ENCODE results near the gene TNFRSF1B.
A peak's percentile ranks its signal among the peaks of the same experiment; 100 is the strongest.

Gene TNFRSF1B

GRCh38 chr1:12158357-12159092, 8.3 kb upstream of the TNFRSF1B start:
- DNase-seq: peak in 1 of 2 experiments; percentile 42

DNA sequence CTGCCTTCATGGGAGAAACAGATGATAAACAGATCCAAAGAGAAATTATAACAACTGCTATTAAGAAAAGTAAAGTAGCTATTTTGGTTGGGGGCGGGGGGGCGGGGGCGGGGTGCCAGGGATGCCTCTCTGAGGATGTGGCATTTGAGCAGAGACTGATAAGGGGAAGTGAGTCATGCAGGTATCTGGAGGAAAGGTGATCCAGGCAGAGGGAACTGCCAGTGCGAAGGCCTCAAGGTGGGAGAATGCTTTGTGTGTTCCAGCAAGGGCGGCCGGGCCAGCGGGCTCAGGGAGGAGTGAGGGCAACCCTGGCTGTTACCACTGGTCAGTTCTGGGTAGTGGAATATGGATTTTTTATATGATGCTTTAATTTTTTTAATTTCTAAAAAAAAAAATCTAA, 7.0 kb upstream of the TNFRSF1B start:
- no peak for DNase-seq

DNA sequence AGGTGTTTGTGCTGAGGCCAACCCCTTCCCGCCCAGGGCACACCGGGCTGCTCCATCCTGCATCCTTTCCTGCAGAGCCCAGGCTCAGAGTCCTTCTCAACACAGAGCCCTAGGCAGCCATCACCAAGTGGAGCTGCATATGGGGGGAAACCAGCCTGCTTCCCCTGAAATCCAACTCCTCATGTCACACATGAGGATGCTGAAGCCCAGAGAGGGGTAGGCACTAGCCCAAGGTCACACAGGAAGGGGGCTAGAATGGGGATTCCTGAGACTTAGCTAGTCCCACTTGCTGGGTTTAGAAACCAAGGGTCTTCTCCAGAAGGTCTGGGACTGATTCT, 5.5 kb upstream of the TNFRSF1B start:
- DNase-seq: no peak

DNA sequence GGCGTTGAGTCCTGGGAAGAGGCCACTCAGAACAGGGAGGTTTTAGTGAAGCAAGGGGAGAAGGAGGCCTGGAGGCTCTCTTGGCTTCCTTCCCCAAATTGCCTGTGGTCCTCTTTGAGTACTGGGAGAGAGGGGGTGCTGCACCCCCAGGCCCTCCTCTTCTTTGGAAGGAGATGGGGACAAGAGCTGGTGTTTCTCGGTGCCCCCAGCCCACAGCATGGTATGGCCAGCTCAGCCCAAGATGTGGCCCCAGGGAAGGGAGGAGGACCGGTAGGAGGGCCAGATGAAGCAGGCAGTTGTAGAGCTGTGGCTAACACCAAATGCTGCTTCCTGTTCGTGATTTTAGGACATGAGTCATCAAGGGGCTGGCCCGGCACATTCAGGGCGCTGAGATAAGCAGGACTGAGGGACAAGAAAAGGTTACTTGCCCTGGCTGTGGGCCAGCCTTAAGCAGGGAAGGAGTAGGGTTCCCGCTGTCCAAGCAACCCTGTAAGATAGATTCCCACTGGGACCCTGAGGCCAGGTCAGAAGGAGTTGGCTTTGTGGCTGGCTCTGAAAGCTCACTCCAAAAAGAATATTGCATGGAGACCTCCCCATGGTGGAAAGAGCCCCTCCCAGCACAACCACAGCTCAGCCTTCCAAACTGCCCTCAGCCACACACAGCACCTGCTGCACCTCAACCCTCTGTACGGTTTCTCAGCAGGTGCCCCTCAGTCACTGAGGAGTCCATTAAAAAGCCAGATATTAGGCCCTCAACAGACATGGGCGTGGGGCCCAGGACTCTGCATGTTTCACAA, 4.9 kb upstream of the TNFRSF1B start:
- peak; percentile 78 to 87 for DNase-seq

DNA sequence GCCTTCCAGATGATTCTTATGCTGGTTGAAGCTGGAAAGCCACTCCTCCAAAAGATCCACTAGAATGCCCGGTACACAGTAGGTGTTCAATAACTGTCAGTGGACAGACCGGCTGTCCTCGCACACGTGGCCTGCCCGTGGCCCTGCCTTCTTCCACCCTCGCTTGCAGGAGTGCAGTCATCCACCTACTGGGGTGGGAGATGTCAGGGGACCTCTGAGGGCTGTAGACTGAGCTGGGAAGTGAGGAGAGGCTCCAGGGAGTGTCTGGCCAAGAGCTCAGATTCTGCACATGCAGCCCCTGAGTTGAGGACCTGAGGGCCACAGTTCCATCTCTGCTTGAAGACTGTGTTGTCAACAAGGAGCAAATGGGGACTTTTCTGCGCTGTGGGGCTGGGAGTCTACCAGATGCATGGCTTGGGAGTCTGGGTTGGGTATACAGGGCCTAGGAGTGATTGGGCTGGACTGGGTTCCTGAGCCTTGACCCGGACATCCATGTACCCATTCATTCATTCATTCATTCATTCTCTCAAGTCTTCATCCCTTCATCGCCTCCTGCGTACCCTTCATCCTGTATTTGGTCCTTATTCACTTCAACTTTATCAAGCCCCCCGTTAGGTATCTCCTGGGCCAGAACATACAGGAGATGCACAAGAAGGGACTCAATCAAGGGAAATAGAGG, 4.2 kb upstream of the TNFRSF1B start:
- DNase-seq: no peak

DNA sequence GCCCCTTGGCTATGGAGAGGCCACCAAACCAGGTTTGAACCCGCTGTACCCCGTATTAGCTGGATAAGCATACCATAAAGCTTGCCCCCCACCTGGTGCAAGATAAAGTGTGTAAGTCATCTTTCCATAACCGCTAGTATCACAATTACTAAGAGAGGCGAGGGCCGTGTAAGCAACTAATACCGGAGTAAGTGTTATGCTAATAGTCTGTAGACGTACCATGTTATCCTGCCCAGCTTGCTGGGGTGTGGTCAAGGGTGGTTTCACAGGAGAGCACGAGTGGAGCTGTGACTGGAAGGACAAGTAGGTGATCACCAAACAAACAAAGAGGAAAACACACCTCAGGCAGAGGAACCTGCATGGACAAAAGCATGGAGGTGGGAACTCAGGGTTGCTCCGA, 3.6 kb upstream of the TNFRSF1B start:
- DNase-seq: peak in 1 of 2 experiments; percentile 51

DNA sequence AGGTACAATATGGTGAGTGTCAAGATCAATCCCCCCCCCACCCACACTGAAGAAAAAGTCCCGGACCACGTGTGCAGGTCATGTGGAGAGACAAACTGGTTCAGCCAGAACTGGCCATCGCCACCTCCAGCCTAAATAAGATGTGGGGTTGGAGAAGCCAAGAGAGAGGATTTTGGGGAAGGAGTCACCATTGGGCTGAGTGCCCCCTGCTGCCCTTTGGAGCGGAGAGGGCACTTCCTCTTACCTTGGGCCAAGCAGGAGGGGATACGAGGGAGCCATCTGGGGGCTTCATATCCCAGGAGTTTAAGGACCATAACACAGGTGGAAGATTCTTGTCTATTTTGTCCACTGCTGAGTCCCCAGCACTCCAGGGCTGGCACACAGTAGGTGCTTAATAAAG, 2.6 kb upstream of the TNFRSF1B start:
- DNase-seq: no peak

DNA sequence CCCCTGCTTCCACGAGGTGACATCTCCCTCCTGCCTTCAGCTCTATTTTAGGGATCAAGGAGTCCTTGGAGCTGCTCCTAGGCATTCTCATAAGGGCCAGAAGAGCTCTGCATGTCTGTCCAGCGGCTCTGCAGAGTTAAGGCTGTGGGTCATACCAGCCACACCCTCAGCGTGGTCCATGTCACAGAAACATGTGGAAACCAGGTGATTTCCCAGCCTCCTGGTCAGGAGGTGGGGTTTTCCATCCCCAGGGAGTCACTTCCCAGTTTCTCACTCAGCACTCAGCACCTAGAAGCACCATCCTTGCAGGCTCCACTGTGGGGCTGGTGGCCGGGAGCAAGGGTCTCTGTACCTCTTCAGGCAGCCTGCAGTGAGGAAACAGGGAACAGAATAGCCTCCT, 1.4 kb upstream of the TNFRSF1B start:
- no peak for DNase-seq

DNA sequence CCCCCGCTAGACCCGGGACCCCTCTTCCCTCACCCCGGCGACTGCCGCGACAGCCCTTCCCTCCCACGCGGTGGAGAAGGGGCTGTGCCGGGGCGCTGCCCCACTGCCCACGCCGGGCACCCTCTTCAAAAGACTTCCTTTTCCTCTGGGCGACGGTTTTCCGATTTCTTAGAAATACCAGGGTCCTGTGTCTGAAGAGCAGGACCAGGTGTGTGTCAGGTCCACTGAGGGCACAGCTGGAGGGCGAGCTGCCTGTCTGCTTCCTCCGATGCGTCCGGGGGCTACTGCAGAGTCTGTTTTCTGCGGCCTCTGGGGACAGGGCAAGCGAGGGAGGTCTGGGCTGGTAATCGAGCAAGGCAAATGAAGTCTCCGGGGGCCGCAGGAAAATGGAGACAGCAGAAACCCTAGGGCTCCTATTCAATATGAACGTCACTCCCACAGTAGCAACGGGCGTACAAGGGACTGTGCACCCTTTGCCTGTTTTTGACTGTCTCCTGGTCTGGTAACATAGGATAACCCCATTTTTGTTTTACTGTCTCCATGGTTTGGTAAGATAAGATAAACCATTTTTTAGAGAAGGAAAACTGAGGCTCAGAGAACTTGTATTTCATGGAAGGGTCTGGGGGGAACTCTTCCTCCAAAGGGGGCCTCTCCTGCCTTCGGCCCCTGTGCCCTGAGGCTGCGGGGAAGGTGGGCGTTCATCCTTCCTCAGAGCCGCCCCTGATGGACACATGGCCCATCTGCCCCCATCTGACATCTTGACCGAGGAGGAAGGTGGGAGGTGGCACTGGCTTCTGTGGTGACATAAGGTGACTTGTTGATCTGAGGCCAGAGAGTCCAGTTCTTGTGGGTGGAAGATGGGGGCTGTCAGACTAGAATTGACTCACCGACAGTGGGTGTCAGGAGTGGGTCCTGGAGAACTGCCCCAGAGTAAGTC, 970 bp downstream of the TNFRSF1B start:
- DNase-seq: peak in 1 of 2 experiments; percentile 44

DNA sequence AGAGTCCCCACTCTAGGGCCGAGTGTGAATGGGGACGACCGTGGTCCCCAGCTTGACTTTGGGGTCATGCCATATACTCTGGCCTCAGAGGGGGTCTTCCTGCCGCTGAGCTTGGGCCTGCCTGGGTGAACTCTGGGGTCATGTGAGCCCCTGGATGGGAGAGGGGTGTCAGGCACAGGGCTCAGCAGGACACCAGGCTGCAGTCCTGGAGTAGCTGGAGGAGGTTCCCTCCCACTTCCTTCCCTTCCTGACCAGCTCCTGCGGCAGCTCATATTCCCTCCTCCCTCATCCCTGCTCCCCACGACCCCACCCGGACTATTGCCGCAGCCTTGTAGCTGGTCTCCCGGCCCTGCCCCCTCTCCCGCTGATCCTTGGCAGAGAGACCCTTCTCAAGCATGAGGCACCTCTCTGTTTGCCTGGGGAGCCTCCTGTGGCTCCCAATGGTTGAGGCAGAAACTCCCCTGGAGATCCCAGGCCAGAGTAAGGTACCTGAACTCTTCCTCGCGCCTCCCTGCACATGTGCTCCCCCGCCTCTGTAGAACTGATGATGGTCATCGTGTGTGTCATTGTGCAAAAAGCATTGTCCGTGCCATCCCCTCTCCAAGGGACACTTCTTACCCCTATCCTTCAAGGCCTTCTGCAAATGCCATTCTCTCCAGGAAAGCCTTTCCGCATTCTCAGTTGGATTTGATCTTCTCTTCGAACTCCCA, 1.8 kb downstream of the TNFRSF1B start:
- DNase-seq: no peak

- DNase-seq: no peak
Observed at GRCh38 chr1:12169442-12170135, 2.8 kb downstream of the TNFRSF1B start.

DNA sequence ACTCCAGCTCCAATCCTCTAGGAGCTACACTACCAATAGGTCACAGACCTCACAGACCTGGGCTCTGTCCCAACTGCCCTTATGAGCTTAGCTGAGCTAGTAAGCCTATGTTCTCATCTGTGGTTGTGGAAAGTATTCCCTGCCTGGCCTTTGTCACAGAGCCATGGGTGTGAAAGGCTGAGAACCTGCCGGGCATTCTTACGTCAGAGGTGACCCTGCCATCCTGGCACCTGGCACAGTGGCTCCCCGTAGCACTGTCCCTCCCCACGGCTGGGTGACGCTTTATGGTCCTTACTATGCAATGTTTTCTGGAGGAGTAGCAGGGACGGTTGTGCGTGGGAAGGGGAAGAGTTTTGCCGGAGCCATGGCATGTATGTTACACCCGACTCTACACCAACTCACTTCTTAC, 3.5 kb downstream of the TNFRSF1B start:
- DNase-seq: no peak

DNA sequence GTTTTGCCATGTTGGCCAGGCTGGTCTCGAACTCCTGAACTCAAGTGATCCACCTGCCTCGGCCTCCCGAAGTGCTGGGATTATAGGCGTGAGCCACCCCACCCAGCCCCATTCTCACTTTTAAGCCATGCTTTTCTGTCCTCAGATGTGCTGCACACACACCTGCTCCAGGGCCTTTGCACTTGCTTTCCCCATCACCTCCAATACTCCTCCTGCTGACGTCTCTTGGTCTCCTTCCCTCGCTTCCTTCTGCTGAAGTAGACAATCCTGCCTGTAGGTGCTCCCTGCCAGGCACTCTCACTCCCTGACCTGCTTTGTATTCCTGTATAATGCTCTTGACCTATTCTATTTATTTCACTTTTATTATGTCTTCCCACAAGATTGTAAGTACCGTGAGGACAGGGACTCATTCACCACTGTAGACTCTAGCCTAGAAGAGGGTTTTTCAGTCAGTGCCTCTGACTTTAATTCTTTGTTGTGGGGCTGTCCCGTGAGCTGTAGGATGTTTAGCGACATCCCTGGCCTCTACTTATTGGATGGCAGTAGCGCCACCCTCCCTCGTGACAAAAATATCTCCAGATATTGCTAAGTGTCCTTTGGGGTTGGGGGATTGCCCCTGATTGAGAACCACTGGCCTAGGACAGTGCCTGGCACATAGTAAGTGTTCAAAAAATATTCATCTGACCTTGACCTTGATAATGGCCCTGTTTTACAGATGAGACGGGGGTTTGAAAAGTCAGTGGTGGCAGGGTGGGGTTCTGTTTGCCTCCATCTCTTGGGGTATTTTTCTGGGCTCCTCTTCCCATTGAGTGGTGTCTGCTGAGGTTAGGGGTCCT, 4.6 kb downstream of the TNFRSF1B start:
- peak in 1 of 2 experiments; percentile 49 for DNase-seq

GRCh38 chr1:12172042-12172851, 5.5 kb downstream of the TNFRSF1B start:
- DNase-seq: peak in 1 of 2 experiments; percentile 54

GRCh38 chr1:12173041-12173509, 6.3 kb downstream of the TNFRSF1B start:
- DNase-seq: no peak

DNA sequence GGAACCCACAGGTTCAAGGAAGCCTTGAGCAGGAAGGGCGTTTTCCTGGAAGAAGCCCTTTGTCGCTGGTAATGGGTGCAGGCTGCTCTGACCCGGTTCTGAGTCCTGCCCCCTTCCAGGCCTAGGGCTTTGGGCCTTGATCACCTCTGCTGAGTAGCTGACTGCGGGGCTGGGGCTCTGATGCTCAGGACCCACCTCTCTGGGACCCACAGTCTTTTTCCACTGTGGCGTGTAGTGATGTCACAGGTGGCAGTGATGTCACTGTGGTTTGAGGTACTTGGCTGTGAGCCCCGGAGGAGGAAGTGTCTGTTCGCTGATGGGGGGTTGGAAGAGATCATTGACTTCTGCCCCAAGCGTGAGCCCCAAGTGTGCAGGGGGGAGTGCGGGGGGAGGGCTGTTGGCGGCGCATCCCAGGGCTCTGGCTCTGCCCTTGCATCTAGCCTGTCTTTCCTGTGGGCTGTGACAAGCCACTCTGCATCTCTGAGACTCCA, 6.9 kb downstream of the TNFRSF1B start:
- DNase-seq: peak; percentile 87 to 89

- DNase-seq: no peak
Observed at GRCh38 chr1:12174924-12175810, 8.4 kb downstream of the TNFRSF1B start.
